ENCODE results near the gene SLC7A11.

DNA sequence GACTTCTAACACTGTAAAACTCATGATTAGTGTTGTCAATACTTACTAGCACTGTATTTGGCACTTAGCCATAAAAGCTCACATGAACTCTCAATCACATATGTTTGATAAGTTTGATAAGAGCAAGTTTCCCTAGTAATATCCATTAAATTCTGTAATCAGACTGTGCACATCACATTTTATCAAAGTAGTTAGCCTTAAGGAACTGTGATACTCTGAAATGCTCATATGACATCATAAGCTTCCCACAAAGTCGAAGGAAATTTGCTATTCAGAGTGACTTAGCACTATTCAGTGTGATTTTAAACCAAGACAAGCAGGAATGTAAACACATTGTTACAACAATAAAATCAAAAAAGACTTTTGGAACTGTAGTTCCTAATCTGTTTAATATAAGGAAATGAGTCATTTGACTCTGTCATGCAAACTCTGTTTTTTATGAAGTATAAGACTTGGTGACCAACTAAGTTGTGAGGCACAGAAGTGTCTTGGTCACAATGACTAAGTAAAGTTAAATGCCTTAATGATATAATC lies 6.7 kb downstream of the SLC7A11 start:
- TF ChIP-seq, protein P1, sequence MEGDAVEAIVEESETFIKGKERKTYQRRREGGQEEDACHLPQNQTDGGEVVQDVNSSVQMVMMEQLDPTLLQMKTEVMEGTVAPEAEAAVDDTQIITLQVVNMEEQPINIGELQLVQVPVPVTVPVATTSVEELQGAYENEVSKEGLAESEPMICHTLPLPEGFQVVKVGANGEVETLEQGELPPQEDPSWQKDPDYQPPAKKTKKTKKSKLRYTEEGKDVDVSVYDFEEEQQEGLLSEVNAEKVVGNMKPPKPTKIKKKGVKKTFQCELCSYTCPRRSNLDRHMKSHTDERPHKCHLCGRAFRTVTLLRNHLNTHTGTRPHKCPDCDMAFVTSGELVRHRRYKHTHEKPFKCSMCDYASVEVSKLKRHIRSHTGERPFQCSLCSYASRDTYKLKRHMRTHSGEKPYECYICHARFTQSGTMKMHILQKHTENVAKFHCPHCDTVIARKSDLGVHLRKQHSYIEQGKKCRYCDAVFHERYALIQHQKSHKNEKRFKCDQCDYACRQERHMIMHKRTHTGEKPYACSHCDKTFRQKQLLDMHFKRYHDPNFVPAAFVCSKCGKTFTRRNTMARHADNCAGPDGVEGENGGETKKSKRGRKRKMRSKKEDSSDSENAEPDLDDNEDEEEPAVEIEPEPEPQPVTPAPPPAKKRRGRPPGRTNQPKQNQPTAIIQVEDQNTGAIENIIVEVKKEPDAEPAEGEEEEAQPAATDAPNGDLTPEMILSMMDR (conservative IDR thresholded peaks at IDR 0.05) = no peak
- no peak for TF ChIP-seq ZFX (IDR thresholded peaks at IDR 0.05)

Measured in C4-2B (cell line).